Measurements from ENCODE around the gene RNU6-7. TPM values are rescaled to one million over a fixed set of nuclear protein-coding genes. Genes with fewer than 3 reads are reported as not detected.

The RNU6-7 gene
- total RNA-seq, 2 experiments from 2014 or later: not detected

- TF ChIP-seq CTCF (IDR thresholded peaks at IDR 0.05): no peak
- H3K9me3 Mint-ChIP-seq: no peaks in the 10 kb centered on the region
- no peak overlapping the region for H3K4me3 Mint-ChIP-seq
- peaks cover 6% of the 10 kb centered on the region for H3K4me1 Mint-ChIP-seq (ENCODE audit: low read depth)
- H3K27me3 Mint-ChIP-seq: no peaks in the 10 kb centered on the region
- no peak for ATAC-seq
- ChIA-PET POLR2A (no interaction called here), CTCF (interaction anchor here (1.5 kb wide), 1 partner anchor 306 kb away, joined by 3 read pairs; no protein-coding TSS in a partner anchor)
- intact Hi-C loops (cut with micrococcal nuclease): no loop called here
- no peaks in the 10 kb centered on the region for H3K36me3 Mint-ChIP-seq (ENCODE audit: low read depth)
- no peak for DNase-seq
- no peak overlapping the region for H3K27ac Mint-ChIP-seq
Observed at GRCh38 chr14:32233260-32233659, 31.4 kb downstream of the RNU6-7 start.

GRCh38 chr14:32244404-32244803, 42.6 kb downstream of the RNU6-7 start:
- ChIA-PET CTCF (interaction anchor here (1.5 to 4.6 kb wide), 2 partner anchors 10 to 168 kb away, joined by 3 to 13 read pairs; no protein-coding TSS in a partner anchor), POLR2A (no interaction called here)
- ATAC-seq (no peak), DNase-seq (no peak)
- no peak overlapping the region for H3K4me3 Mint-ChIP-seq
- H3K9me3 Mint-ChIP-seq: no peaks in the 10 kb centered on the region
- intact Hi-C loops (cut with micrococcal nuclease): no loop called here
- no peaks in the 10 kb centered on the region for H3K36me3 Mint-ChIP-seq (ENCODE audit: low read depth)
- H3K4me1 Mint-ChIP-seq (ENCODE audit: low read depth): no peaks in the 10 kb centered on the region
- no peak for TF ChIP-seq CTCF (IDR thresholded peaks at IDR 0.05)
- H3K27me3 Mint-ChIP-seq: peaks cover 3% of the 10 kb centered on the region
- H3K27ac Mint-ChIP-seq: no peak overlapping the region

- no peaks in the 10 kb centered on the region for H3K36me3 Mint-ChIP-seq (ENCODE audit: low read depth)
- TF ChIP-seq CTCF (IDR thresholded peaks at IDR 0.05): no peak
- H3K27me3 Mint-ChIP-seq: no peaks in the 10 kb centered on the region
- H3K9me3 Mint-ChIP-seq: no peaks in the 10 kb centered on the region
- CTCF ChIA-PET: interaction anchor here (1.0 to 4.6 kb wide), 3 partner anchors 8 to 87 kb away, joined by 3 to 13 read pairs (median 3); no protein-coding TSS in a partner anchor
- no peak overlapping the region for H3K27ac Mint-ChIP-seq
- ATAC-seq (no peak), DNase-seq (no peak)
- POLR2A ChIA-PET: no interaction called here
- no peaks in the 10 kb centered on the region for H3K4me1 Mint-ChIP-seq (ENCODE audit: low read depth)
- intact Hi-C loops (cut with micrococcal nuclease): no loop called here
- no peak overlapping the region for H3K4me3 Mint-ChIP-seq
Observed at GRCh38 chr14:32246751-32247150, 44.9 kb downstream of the RNU6-7 start.

- DNase-seq (no peak), ATAC-seq (no peak)
- no peaks in the 10 kb centered on the region for H3K9me3 Mint-ChIP-seq
- H3K36me3 Mint-ChIP-seq (ENCODE audit: low read depth): no peaks in the 10 kb centered on the region
- no peaks in the 10 kb centered on the region for H3K27me3 Mint-ChIP-seq
- CTCF ChIA-PET: interaction anchor here (2.9 to 6.6 kb wide), 2 partner anchors 176 to 180 kb away, joined by 34 to 76 read pairs; no protein-coding TSS in a partner anchor
- intact Hi-C loops (cut with micrococcal nuclease): no loop called here
- no peak overlapping the region for H3K27ac Mint-ChIP-seq
- POLR2A ChIA-PET: no interaction called here
- TF ChIP-seq CTCF (IDR thresholded peaks at IDR 0.05): no peak
- H3K4me3 Mint-ChIP-seq: no peak overlapping the region
- no peaks in the 10 kb centered on the region for H3K4me1 Mint-ChIP-seq (ENCODE audit: low read depth)
Observed at GRCh38 chr14:32249371-32249770, 47.5 kb downstream of the RNU6-7 start.

- Mint-ChIP-seq H3K27ac (no peak overlapping the region), H3K4me3 (no peak overlapping the region), H3K4me1 (ENCODE audit: low read depth) (no peaks in the 10 kb centered on the region), H3K9me3 (no peaks in the 10 kb centered on the region), H3K36me3 (ENCODE audit: low read depth) (no peaks in the 10 kb centered on the region), H3K27me3 (no peaks in the 10 kb centered on the region)
- CTCF ChIA-PET: interaction anchor here (0.7 to 6.6 kb wide), 7 partner anchors 9 to 740 kb away, joined by 3 to 76 read pairs (median 9); no protein-coding TSS in a partner anchor
- intact Hi-C loops (cut with micrococcal nuclease): loop anchor here (5.0 kb wide), 3 partner anchors 47 to 737 kb away; partner anchors contain the start of genes RNU6-7 and RNU6-8
- POLR2A ChIA-PET: interaction anchor here (0.6 kb wide), 1 partner anchor 323 kb away, joined by 3 read pairs; no protein-coding TSS in a partner anchor
- ATAC-seq (no peak), DNase-seq (no peak)
- TF ChIP-seq CTCF (IDR thresholded peaks at IDR 0.05): no peak
Observed at GRCh38 chr14:32249780-32250179, 47.9 kb downstream of the RNU6-7 start.
